Left cardiac atrium (tissue), 4 donors: ENCODE data around the gene SYT13. TPM values are rescaled to one million over a fixed set of nuclear protein-coding genes. Genes with fewer than 3 reads are reported as not detected.

Source experiments
- ATAC-seq, 2 donors: fragments of 200-7000 bp; cut with Tn5 transposase; one replicate each; pipeline ENCODE4 v1.9.1; 2020; ENCODE audit warnings: mild to moderate bottlenecking in 2 of 2, moderate library complexity in 2 of 2
- DNase-seq: peaks from one replicate; pipeline ENCODE4 v3.0.0-alpha.2; 2020
- intact Hi-C, 2 donors: fragments of 100-400 bp; cut with DNase I; formaldehyde crosslinking; loops; one replicate each; pipeline versions ENCODE4 v1.14.1 to v1.15.1; 2022 to 2023
- total RNA-seq, 2 donors: library from RNA; stranded (reverse); fragmentation: NEBNext Ultra II Directional; extraction: Animal tissue kit (Norgen Biotek cat#: 25700); gene quantifications; one replicate each; pipeline ENCODE4 v1.2.1, GENCODE V29; 2021
- donor health status: DM: no; HTN: yes; CAD: no.
- donor health status: DM: no; HTN: yes; CAD: no; lungs with severe emphysema.
- donor health status: DM: yes; HTN: yes; CAD: no.
- donor health status: Dilated cardiomyopathy.

Gene SYT13
- total RNA-seq, 2 donors from 2014 or later: 9.0 to 12.1 TPM

- intact Hi-C loops: no loop called here
- DNase-seq (no peak), ATAC-seq (no peak)
These were observed 73.4 kb downstream of the SYT13 start for GRCh38 chr11:45212566-45213315.

- DNase-seq: no peak
- intact Hi-C loops: no loop called here
- no peak for ATAC-seq
These were observed 74.4 kb downstream of the SYT13 start for GRCh38 chr11:45211732-45212131.

GRCh38 chr11:45210846-45211245 lies 75.3 kb downstream of the SYT13 start:
- DNase-seq (peak; percentile 30), ATAC-seq (peak in 1 of 2 donors; percentile 2)
- intact Hi-C loops: no loop called here

- DNase-seq (peak; percentile 94), ATAC-seq (peak; percentile 94 to 95)
- intact Hi-C loops: loop anchor here (10.0 kb wide), 2 partner anchors 85 to 115 kb away; no protein-coding TSS in a partner anchor
These were observed 76.0 kb downstream of the SYT13 start for GRCh38 chr11:45209891-45210699.

GRCh38 chr11:45209000-45209879 lies 76.9 kb downstream of the SYT13 start:
- intact Hi-C loops: loop anchor here (10.0 kb wide), 2 partner anchors 86 to 116 kb away; no protein-coding TSS in a partner anchor
- ATAC-seq: no peak
- no peak for DNase-seq

GRCh38 chr11:45208135-45208534 lies 78.0 kb downstream of the SYT13 start:
- DNase-seq (no peak), ATAC-seq (no peak)
- intact Hi-C loops: loop anchor here (10.0 kb wide), 2 partner anchors 87 to 117 kb away; no protein-coding TSS in a partner anchor

- DNase-seq (no peak), ATAC-seq (no peak)
- intact Hi-C loops: loop anchor here (10.0 kb wide), 2 partner anchors 89 to 119 kb away; no protein-coding TSS in a partner anchor
These were observed 80.2 kb downstream of the SYT13 start for GRCh38 chr11:45205978-45206377.

- intact Hi-C loops: loop anchor here (10.0 kb wide), 2 partner anchors 90 to 120 kb away; no protein-coding TSS in a partner anchor
- ATAC-seq (no peak), DNase-seq (no peak)
These were observed 81.4 kb downstream of the SYT13 start for GRCh38 chr11:45204761-45205160.

- intact Hi-C loops: no loop called here
- ATAC-seq: peak; percentile 88 to 90
- DNase-seq: no peak
These were observed 92.4 kb downstream of the SYT13 start for GRCh38 chr11:45193695-45194094.

Other genes with a start within 250 kb of the SYT13 start
- 10 to 100 TPM; 16.1 to 16.3 TPM for gene PRDM11, start 139.7 kb downstream of the SYT13 start, total RNA-seq